Choroid plexus epithelial cell (primary cell): ENCODE results near the gene LLGL1.

ENCODE experiments used
- DNase-seq: peaks from one replicate; pipeline ENCODE4 v3.0.0-alpha.2; 2010; ENCODE audit warnings: low read depth
- H3K4me3 ChIP-seq: 2 replicates; pipeline ENCODE4 v1.5.1; 2011; ENCODE audit warnings: low read depth, mild to moderate bottlenecking, control low read depth, low read length, moderate library complexity
- TF ChIP-seq, protein P1 (sequence below): conservative IDR thresholded peaks from 2 replicates; pipeline ENCODE4 v1.5.1; 2011; ENCODE audit warnings: low read depth, mild to moderate bottlenecking, control low read depth, inconsistent platforms, low read length, moderate library complexity

Gene LLGL1

DNA sequence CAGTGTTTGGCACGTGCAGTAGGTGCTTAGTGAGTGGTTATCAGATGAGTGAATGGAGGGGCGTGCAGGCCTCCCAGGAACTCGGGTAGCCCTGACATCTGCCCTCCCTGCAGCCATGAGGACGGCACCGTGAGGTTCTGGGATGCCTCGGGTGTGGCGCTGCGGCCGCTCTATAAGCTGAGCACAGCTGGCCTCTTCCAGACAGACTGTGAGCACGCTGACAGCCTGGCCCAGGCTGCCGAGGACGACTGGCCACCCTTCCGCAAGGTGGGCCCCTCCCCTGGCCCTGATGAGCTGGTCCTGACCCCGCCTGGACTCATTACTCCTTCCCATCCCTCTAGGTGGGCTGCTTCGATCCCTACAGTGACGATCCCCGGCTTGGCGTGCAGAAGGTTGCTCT lies 11.1 kb downstream of the LLGL1 start:
- TF ChIP-seq, protein P1, sequence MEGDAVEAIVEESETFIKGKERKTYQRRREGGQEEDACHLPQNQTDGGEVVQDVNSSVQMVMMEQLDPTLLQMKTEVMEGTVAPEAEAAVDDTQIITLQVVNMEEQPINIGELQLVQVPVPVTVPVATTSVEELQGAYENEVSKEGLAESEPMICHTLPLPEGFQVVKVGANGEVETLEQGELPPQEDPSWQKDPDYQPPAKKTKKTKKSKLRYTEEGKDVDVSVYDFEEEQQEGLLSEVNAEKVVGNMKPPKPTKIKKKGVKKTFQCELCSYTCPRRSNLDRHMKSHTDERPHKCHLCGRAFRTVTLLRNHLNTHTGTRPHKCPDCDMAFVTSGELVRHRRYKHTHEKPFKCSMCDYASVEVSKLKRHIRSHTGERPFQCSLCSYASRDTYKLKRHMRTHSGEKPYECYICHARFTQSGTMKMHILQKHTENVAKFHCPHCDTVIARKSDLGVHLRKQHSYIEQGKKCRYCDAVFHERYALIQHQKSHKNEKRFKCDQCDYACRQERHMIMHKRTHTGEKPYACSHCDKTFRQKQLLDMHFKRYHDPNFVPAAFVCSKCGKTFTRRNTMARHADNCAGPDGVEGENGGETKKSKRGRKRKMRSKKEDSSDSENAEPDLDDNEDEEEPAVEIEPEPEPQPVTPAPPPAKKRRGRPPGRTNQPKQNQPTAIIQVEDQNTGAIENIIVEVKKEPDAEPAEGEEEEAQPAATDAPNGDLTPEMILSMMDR, result no peak
- no peak for DNase-seq
- H3K4me3 ChIP-seq, result no peak overlapping the region

DNA sequence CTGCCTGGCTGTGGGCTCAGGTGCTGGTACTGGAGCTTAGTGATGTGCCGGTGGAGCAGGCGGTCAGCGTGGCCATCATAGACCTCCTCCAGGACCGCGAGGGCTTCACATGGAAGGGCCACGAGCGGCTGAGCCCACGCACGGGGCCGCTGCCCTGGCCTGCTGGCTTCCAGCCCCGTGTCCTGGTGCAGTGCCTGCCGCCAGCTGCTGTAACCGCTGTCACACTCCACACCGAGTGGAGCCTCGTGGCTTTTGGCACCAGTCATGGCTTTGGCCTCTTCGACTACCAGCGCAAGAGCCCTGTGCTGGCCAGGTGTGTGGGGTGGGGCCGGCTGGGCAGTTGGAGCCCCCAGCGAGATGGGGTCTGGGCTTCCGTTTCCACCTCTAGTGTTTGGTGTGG lies 12.0 kb downstream of the LLGL1 start:
- TF ChIP-seq, protein P1, result no peak
- no peak for DNase-seq
- no peak overlapping the region for H3K4me3 ChIP-seq

DNA sequence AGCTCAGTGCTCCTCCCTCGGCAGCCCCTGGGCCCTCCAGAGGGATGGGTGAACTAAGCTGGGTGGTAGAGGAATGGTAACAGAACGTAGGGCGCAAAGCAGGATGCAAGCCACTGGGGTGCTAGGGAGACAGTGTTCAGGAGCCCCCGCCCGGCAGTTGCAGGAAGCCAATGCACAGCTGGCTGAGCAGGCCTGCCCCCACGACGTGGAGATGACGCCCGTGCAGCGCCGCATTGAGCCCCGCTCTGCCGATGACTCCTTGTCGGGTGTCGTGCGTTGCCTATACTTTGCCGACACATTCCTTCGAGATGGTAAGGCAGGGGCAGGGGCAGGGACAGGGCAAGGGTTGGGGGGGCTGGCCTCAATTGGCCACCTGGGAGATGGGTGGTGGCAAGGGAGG lies 12.9 kb downstream of the LLGL1 start:
- TF ChIP-seq, protein P1, result no peak
- no peak for DNase-seq
- H3K4me3 ChIP-seq, result no peak overlapping the region

DNA sequence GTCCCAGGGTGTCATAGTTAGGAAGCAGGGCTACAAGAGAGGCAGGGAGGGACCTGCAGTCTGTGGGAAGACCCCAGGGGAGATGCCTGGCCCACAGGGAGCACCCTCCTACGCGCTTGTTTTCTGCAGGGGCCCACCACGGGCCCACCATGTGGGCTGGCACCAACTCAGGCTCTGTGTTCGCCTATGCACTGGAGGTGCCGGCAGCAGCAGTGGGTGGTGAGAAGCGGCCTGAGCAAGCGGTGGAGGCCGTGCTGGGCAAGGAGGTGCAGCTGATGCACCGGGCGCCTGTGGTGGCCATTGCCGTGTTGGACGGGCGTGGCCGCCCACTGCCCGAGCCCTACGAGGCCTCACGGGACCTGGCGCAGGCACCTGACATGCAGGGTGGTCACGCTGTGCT lies 15.0 kb downstream of the LLGL1 start:
- no peak overlapping the region for H3K4me3 ChIP-seq
- no peak for DNase-seq
- TF ChIP-seq, protein P1, result no peak

DNA sequence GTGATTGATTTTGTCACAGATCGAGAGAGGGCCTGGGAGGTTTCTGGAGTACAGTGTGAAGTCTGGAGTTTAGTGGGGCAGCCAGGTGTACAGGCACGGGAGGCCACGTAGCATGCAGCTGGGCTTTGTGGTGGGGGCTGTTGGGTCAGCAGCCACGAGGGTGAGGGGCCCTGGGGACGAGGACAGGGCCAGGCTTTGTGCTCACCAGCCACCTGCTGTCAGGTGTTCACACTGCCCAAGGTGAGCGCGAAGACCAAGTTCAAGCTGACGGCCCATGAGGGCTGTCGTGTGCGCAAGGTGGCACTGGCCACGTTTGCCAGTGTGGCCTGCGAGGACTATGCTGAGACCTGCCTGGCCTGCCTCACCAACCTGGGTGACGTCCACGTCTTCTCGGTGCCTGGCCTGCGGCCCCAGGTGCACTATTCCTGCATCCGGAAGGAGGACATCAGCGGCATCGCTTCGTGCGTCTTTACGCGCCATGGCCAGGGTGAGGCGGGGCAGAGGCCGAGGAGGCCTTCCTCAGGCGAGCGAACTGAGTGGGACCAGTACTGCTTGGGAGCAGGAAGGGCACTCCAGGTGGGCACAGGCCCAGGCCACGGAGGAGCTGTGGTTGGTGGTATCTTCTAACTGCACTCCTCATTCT lies 15.9 kb downstream of the LLGL1 start:
- no peak for DNase-seq
- no peak overlapping the region for H3K4me3 ChIP-seq
- TF ChIP-seq, protein P1, result no peak

DNA sequence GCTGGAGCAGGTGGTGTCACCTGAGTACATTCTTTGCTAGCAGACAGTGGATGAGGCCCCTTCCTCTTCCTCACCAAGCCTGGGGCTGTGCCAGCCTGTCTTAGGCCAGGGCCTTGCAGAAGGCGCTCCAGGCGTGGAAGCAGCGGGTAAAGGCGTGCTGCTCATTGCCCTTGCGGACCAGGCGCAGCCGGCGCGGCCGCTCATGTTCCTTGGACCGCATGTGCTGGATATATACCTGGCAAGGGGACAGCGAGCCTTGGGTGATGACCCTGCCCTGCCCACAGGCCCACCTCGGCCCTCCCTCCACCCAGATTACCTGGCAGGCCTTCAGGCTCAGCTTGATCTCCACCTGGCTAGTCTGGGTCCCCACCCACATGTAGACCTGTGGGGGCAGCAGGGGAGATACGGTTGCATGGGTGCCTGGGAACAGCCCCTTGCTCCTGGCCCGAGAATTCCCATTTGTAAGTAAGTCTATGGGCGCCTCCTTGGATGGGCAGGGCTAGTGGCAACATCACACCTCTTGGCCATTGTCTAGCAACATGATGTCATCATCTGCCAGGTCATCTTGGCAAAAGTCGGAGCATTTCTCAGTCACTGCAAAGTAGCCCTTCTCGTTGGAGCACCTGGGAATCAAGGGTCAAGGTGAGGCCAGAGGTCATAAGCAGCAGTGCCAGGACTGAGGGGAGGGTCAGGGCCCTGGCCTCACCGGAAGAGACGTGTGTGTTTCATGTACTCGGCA lies 19.8 kb downstream of the LLGL1 start:
- TF ChIP-seq, protein P1, result no peak
- H3K4me3 ChIP-seq, result no peak overlapping the region
- DNase-seq, result no peak

DNA sequence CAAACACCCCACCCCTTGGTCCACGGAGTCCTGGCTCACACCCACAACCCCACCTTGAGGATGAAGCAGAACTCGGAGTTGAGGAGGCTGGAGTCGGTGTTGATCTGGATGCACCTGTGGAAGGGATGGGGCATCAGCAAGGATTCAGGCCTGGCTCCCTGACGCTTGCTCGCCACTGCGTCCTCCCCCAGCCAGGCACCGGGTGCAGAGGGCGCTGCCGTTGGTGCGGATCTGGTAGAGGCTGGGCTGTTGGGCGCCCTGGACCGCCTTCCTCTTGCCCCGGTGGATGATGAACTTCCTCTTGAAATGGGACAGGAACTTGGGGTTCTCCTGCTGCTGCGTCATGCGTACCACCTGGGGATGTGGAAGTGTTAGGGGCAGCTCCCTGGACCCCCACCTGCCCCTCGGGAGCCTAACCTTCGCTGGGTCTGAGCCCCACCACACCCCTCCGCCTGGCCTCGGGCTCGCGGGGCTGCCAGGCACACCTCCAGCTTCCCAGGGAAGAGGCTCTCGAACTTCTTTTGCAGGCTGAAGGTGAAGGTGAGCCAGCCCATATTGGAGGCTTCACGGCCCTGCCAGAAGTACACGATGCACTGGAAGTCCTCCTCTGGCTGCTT lies 20.8 kb downstream of the LLGL1 start:
- no peak overlapping the region for H3K4me3 ChIP-seq

More for the DNA sequence above, 20.8 kb downstream of the LLGL1 start:
- TF ChIP-seq, protein P1, result no peak
- DNase-seq, result no peak
